ENCODE data around the gene NOS1AP. TPM values are rescaled to one million over a fixed set of nuclear protein-coding genes. Genes with fewer than 3 reads are reported as not detected.

The NOS1AP gene
- total RNA-seq, 1 donor from 2014 or later: under 0.01 TPM

DNA sequence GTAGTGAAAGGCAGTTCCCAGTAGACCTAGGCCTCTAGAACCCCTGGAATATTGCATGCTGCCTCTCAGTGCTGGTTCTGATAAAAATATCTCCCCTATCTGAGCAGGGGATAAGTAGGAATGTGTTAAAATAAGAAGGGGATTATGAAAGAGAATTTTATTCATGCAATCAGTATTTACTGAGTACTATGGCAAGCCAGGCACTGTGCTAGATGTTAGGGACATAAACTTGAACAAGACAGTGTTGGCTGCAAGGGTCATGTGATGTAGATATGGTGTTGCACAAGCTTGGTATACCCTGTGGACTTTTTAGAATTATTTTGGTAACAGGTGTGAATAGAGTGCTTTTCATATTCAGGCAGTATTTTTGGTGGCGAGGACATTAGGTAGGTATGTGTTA, 23.6 kb downstream of the NOS1AP start:
- no peak overlapping the region for H3K27ac ChIP-seq (ENCODE audit: low read depth, low read length)
- no peaks in the 10 kb centered on the region for H3K27me3 ChIP-seq (ENCODE audit: control insufficient read depth in 3 of 3, insufficient read depth in 3 of 3, low read length in 3 of 3)
- H3K4me1 ChIP-seq (ENCODE audit: control insufficient read depth in 3 of 3, insufficient read depth in 3 of 3, low read length in 3 of 3): no peaks in the 10 kb centered on the region
- no peaks in the 10 kb centered on the region for H3K36me3 ChIP-seq (ENCODE audit: control insufficient read depth in 3 of 3, insufficient read depth in 3 of 3, low read length in 3 of 3)
- H3K4me3 ChIP-seq (ENCODE audit: low read length in 3 of 3): no peak overlapping the region
- H3K9ac ChIP-seq (ENCODE audit: low read depth in 1 of 3, low read length in 3 of 3): no peak overlapping the region
- peaks cover 0 to 2% (median 0%) of the 10 kb centered on the region in 3 donors for H3K9me3 ChIP-seq (ENCODE audit: control insufficient read depth in 3 of 3, low read length in 3 of 3)

- Histone ChIP-seq H3K27me3 (ENCODE audit: control insufficient read depth in 3 of 3, insufficient read depth in 3 of 3, low read length in 3 of 3) (no peaks in the 10 kb centered on the region), H3K4me3 (ENCODE audit: low read length in 3 of 3) (no peak overlapping the region), H3K27ac (ENCODE audit: low read depth, low read length) (no peak overlapping the region), H3K9me3 (ENCODE audit: control insufficient read depth in 3 of 3, low read length in 3 of 3) (peaks cover 0 to 2% (median 0%) of the 10 kb centered on the region in 3 donors), H3K36me3 (ENCODE audit: control insufficient read depth in 3 of 3, insufficient read depth in 3 of 3, low read length in 3 of 3) (no peaks in the 10 kb centered on the region), H3K4me1 (ENCODE audit: control insufficient read depth in 3 of 3, insufficient read depth in 3 of 3, low read length in 3 of 3) (no peaks in the 10 kb centered on the region), H3K9ac (ENCODE audit: low read depth in 1 of 3, low read length in 3 of 3) (no peak overlapping the region)
These were observed 24.8 kb downstream of the NOS1AP start for GRCh38 chr1:162094271-162094670.

- H3K9me3 ChIP-seq (ENCODE audit: control insufficient read depth in 3 of 3, low read length in 3 of 3): no peaks in the 10 kb centered on the region
- H3K36me3 ChIP-seq (ENCODE audit: control insufficient read depth in 3 of 3, insufficient read depth in 3 of 3, low read length in 3 of 3): no peaks in the 10 kb centered on the region
- H3K9ac ChIP-seq (ENCODE audit: low read depth in 1 of 3, low read length in 3 of 3): no peak overlapping the region
- H3K4me1 ChIP-seq (ENCODE audit: control insufficient read depth in 3 of 3, insufficient read depth in 3 of 3, low read length in 3 of 3): no peaks in the 10 kb centered on the region
- H3K4me3 ChIP-seq (ENCODE audit: low read length in 3 of 3): no peak overlapping the region
- no peak overlapping the region for H3K27ac ChIP-seq (ENCODE audit: low read depth, low read length)
- no peaks in the 10 kb centered on the region for H3K27me3 ChIP-seq (ENCODE audit: control insufficient read depth in 3 of 3, insufficient read depth in 3 of 3, low read length in 3 of 3)
These were observed 25.2 kb downstream of the NOS1AP start for GRCh38 chr1:162094723-162095122.

GRCh38 chr1:162107911-162108310, 38.4 kb downstream of the NOS1AP start:
- H3K27me3 ChIP-seq (ENCODE audit: control insufficient read depth in 3 of 3, insufficient read depth in 3 of 3, low read length in 3 of 3): no peaks in the 10 kb centered on the region
- H3K4me1 ChIP-seq (ENCODE audit: control insufficient read depth in 3 of 3, insufficient read depth in 3 of 3, low read length in 3 of 3): no peaks in the 10 kb centered on the region
- no peak overlapping the region for H3K4me3 ChIP-seq (ENCODE audit: low read length in 3 of 3)
- H3K36me3 ChIP-seq (ENCODE audit: control insufficient read depth in 3 of 3, insufficient read depth in 3 of 3, low read length in 3 of 3): no peaks in the 10 kb centered on the region
- H3K9me3 ChIP-seq (ENCODE audit: control insufficient read depth in 3 of 3, low read length in 3 of 3): peaks cover 0 to 2% (median 0%) of the 10 kb centered on the region in 3 donors
- no peak overlapping the region for H3K9ac ChIP-seq (ENCODE audit: low read depth in 1 of 3, low read length in 3 of 3)
- no peak overlapping the region for H3K27ac ChIP-seq (ENCODE audit: low read depth, low read length)

- Histone ChIP-seq H3K27ac (ENCODE audit: low read depth, low read length) (no peak overlapping the region), H3K9me3 (ENCODE audit: control insufficient read depth in 3 of 3, low read length in 3 of 3) (peaks cover 0 to 2% (median 0%) of the 10 kb centered on the region in 3 donors), H3K27me3 (ENCODE audit: control insufficient read depth in 3 of 3, insufficient read depth in 3 of 3, low read length in 3 of 3) (no peaks in the 10 kb centered on the region), H3K4me3 (ENCODE audit: low read length in 3 of 3) (no peak overlapping the region), H3K9ac (ENCODE audit: low read depth in 1 of 3, low read length in 3 of 3) (no peak overlapping the region), H3K36me3 (ENCODE audit: control insufficient read depth in 3 of 3, insufficient read depth in 3 of 3, low read length in 3 of 3) (no peaks in the 10 kb centered on the region), H3K4me1 (ENCODE audit: control insufficient read depth in 3 of 3, insufficient read depth in 3 of 3, low read length in 3 of 3) (no peaks in the 10 kb centered on the region)
These were observed 38.9 kb downstream of the NOS1AP start for GRCh38 chr1:162108426-162108825.

DNA sequence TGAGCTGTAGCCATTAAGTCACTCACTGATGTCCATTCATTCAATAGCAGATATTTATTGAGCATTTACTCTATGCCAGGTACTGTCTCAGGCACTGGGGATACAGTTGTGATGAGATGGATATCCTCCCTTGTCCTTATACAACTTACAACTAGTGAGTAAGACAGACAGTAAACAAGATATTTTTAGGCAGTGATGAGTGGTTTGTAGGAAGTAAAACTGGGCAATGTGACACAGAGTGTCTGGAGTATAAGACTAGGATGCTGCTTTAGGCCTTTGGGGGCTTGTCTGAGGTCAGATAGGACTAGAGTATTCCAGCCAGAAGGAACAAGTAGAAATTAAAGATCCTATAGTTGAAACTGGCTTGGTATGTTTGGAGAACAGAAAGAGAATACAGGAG, 41.4 kb downstream of the NOS1AP start:
- no peak overlapping the region for H3K9ac ChIP-seq (ENCODE audit: low read depth in 1 of 3, low read length in 3 of 3)
- H3K27me3 ChIP-seq (ENCODE audit: control insufficient read depth in 3 of 3, insufficient read depth in 3 of 3, low read length in 3 of 3): no peaks in the 10 kb centered on the region
- H3K4me3 ChIP-seq (ENCODE audit: low read length in 3 of 3): no peak overlapping the region
- H3K27ac ChIP-seq (ENCODE audit: low read depth, low read length): no peak overlapping the region
- H3K9me3 ChIP-seq (ENCODE audit: control insufficient read depth in 3 of 3, low read length in 3 of 3): no peaks in the 10 kb centered on the region
- H3K36me3 ChIP-seq (ENCODE audit: control insufficient read depth in 3 of 3, insufficient read depth in 3 of 3, low read length in 3 of 3): no peaks in the 10 kb centered on the region
- H3K4me1 ChIP-seq (ENCODE audit: control insufficient read depth in 3 of 3, insufficient read depth in 3 of 3, low read length in 3 of 3): no peaks in the 10 kb centered on the region

- Histone ChIP-seq H3K27ac (ENCODE audit: low read depth, low read length) (no peak overlapping the region), H3K9me3 (ENCODE audit: control insufficient read depth in 3 of 3, low read length in 3 of 3) (no peaks in the 10 kb centered on the region), H3K9ac (ENCODE audit: low read depth in 1 of 3, low read length in 3 of 3) (no peak overlapping the region), H3K4me1 (ENCODE audit: control insufficient read depth in 3 of 3, insufficient read depth in 3 of 3, low read length in 3 of 3) (no peaks in the 10 kb centered on the region), H3K36me3 (ENCODE audit: control insufficient read depth in 3 of 3, insufficient read depth in 3 of 3, low read length in 3 of 3) (no peaks in the 10 kb centered on the region), H3K27me3 (ENCODE audit: control insufficient read depth in 3 of 3, insufficient read depth in 3 of 3, low read length in 3 of 3) (peaks cover 0 to 2% (median 0%) of the 10 kb centered on the region in 3 donors), H3K4me3 (ENCODE audit: low read length in 3 of 3) (no peak overlapping the region)
These were observed 42.1 kb downstream of the NOS1AP start for GRCh38 chr1:162111572-162111971.

DNA sequence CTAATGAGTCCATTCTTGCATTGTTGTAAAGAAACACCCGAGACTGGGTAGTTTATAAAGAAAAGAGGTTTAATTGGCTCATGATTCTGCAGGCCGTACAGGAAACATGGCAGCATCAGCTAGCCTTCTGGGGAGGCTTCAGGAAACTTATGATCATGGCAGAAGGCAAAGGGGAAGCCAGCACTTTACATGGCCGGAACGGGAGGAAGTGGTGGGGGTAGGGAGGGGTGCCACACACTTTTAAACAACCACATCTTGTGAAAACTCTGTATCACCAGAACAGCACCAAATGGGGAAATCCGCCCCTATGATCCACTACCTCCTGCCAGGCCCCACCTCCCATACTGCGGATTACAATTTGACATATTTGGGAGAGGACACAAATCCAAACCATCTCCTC, 43.9 kb downstream of the NOS1AP start:
- no peaks in the 10 kb centered on the region for H3K4me1 ChIP-seq (ENCODE audit: control insufficient read depth in 3 of 3, insufficient read depth in 3 of 3, low read length in 3 of 3)
- H3K36me3 ChIP-seq (ENCODE audit: control insufficient read depth in 3 of 3, insufficient read depth in 3 of 3, low read length in 3 of 3): no peaks in the 10 kb centered on the region
- H3K27me3 ChIP-seq (ENCODE audit: control insufficient read depth in 3 of 3, insufficient read depth in 3 of 3, low read length in 3 of 3): peaks cover 0 to 2% (median 0%) of the 10 kb centered on the region in 3 donors
- no peak overlapping the region for H3K9ac ChIP-seq (ENCODE audit: low read depth in 1 of 3, low read length in 3 of 3)
- H3K27ac ChIP-seq (ENCODE audit: low read depth, low read length): no peak overlapping the region
- no peaks in the 10 kb centered on the region for H3K9me3 ChIP-seq (ENCODE audit: control insufficient read depth in 3 of 3, low read length in 3 of 3)
- no peak overlapping the region for H3K4me3 ChIP-seq (ENCODE audit: low read length in 3 of 3)

GRCh38 chr1:162117039-162117774, 47.7 kb downstream of the NOS1AP start:
- Histone ChIP-seq H3K27me3 (ENCODE audit: control insufficient read depth in 3 of 3, insufficient read depth in 3 of 3, low read length in 3 of 3) (peaks cover 0 to 2% (median 0%) of the 10 kb centered on the region in 3 donors), H3K9ac (ENCODE audit: low read depth in 1 of 3, low read length in 3 of 3) (no peak overlapping the region), H3K4me1 (ENCODE audit: control insufficient read depth in 3 of 3, insufficient read depth in 3 of 3, low read length in 3 of 3) (no peaks in the 10 kb centered on the region), H3K9me3 (ENCODE audit: control insufficient read depth in 3 of 3, low read length in 3 of 3) (no peaks in the 10 kb centered on the region), H3K4me3 (ENCODE audit: low read length in 3 of 3) (no peak overlapping the region), H3K27ac (ENCODE audit: low read depth, low read length) (no peak overlapping the region), H3K36me3 (ENCODE audit: control insufficient read depth in 3 of 3, insufficient read depth in 3 of 3, low read length in 3 of 3) (no peaks in the 10 kb centered on the region)

GRCh38 chr1:162118063-162118462, 48.6 kb downstream of the NOS1AP start:
- Histone ChIP-seq H3K36me3 (ENCODE audit: control insufficient read depth in 3 of 3, insufficient read depth in 3 of 3, low read length in 3 of 3) (no peaks in the 10 kb centered on the region), H3K4me3 (ENCODE audit: low read length in 3 of 3) (no peak overlapping the region), H3K27ac (ENCODE audit: low read depth, low read length) (no peak overlapping the region), H3K9me3 (ENCODE audit: control insufficient read depth in 3 of 3, low read length in 3 of 3) (no peaks in the 10 kb centered on the region), H3K4me1 (ENCODE audit: control insufficient read depth in 3 of 3, insufficient read depth in 3 of 3, low read length in 3 of 3) (no peaks in the 10 kb centered on the region), H3K27me3 (ENCODE audit: control insufficient read depth in 3 of 3, insufficient read depth in 3 of 3, low read length in 3 of 3) (peaks cover 0 to 2% (median 0%) of the 10 kb centered on the region in 3 donors), H3K9ac (ENCODE audit: low read depth in 1 of 3, low read length in 3 of 3) (no peak overlapping the region)
